NB4 (cell line): ENCODE measurements around the gene OR5K3.

ENCODE experiments used
- CTCF ChIP-seq: IDR thresholded peaks from one replicate; pipeline ENCODE4 v1.5.1; 2012; ENCODE audit warnings: low read depth, low read length
- MAX ChIP-seq: IDR thresholded peaks from 2 replicates; pipeline ENCODE4 v1.6.1; 2011; ENCODE audit warnings: low read depth, low read length
- POLR2A ChIP-seq: IDR thresholded peaks from 2 replicates; pipeline ENCODE4 v1.6.1; 2011; ENCODE audit warnings: mild to moderate bottlenecking; ENCODE audit not compliant: insufficient read length; ENCODE audit errors: extremely low read depth

- TF ChIP-seq CTCF: no peak
- no peak for TF ChIP-seq MAX
- TF ChIP-seq POLR2A: no peak
Measured at GRCh38 chr3:98350082-98350481, 40.4 kb upstream of the OR5K3 start.
